ENCODE results near the gene MAS1. TPM values are rescaled to one million over a fixed set of nuclear protein-coding genes. Genes with fewer than 3 reads are reported as not detected.
"Not testable (repeated sequence)": the region's sequence is repeated elsewhere in the genome, so short reads cannot be mapped to it uniquely, and the experiment has no call there.

Gene MAS1
- total and polyA plus RNA-seq, 3 experiments from 2014 or later, result not detected

DNA sequence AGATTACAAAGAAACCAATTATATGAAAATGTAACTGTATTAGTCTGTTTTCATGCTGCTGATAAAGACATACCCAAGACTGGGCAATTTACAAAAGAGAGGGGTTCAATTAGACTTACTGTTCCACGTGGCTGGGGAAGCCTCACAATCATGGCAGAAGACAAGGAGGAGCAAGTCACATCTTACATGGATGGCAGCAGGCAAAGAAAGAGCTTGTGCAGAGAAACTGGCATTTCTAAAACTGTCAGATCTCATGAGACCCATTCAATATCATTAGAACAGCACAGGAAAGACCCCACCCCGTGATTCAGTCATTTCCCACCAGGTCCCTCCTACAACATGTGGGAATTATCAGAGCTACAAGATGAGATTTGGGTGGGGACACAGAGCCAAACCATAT, 33.4 kb downstream of the MAS1 start:
- DNase-seq; H3K27ac Mint-ChIP-seq; H3K4me1 ChIP-seq (ENCODE audit: insufficient read depth, low read length); H3K4me3 ChIP-seq (ENCODE audit: low read length); H3K4me3 Mint-ChIP-seq; H3K27ac ChIP-seq (ENCODE audit: low read depth, low read length); H3K27me3 ChIP-seq (ENCODE audit: insufficient read depth, low read length, poor library complexity, severe bottlenecking); H3K36me3 Mint-ChIP-seq; POLR2A ChIA-PET; CTCF ChIA-PET; H3K36me3 ChIP-seq (ENCODE audit: insufficient read depth, low read length); H3K9me3 Mint-ChIP-seq; H3K9me3 ChIP-seq (ENCODE audit: low read length); H3K4me1 Mint-ChIP-seq: not testable (repeated sequence)
- peaks cover 3 to 15% of the 10 kb centered on the region in 2 donors for H3K27me3 Mint-ChIP-seq

DNA sequence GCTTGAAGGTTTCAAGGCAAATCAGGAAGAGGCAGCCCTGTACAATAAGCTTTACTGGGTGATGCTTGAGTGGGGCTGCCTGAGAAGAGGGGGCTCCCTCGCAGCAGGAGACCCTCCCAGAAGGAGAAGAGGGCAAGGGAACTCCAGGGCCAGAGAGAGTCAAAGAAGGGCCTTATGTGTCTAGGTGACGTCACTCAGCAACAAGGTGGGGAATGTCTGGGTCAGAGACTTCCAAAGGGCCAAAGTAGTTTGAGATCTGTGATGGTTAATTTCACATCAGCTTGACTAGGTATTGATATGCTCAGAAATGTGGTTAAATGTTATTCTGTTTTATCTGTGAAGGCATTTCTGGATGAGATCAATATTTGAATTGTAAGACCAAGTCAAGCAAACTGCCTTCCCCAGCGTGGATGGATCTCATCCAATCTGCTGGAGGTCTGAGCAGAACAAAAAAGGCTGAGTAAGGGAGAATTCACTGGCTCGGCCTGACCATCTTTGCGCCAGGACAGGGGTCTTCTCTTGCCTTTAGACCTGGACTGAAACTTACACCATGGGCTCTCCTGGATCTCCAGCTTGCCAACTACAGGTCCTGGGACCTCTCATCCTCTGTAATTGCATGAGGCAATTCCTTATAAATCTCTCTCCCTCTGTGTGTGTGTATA, 35.9 kb downstream of the MAS1 start:
- H3K4me1 Mint-ChIP-seq, result peaks cover 20 to 28% (median 27%) of the 10 kb centered on the region in 3 donors
- H3K4me3 Mint-ChIP-seq, result no peak overlapping the region

DNA sequence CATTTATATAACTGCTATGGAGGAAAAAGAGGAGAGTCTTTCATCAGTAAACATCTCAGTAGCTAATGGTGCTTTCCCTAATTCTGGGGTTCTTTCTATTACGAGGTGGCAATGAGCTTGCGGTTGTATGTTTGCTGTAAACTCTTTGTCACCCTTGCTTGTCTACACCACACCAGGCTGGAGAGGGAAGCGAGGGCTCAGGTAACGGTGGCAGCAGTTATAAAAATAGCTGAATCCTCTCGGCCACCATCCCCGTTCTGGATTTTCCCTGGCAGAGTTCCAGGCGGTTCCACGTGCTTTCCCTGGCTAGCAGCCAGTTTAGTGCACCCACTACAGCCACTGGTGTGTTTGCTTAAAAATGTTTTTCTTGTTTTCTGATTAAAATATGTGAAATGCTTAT, 39.0 kb downstream of the MAS1 start:
- Histone ChIP-seq H3K4me3 (ENCODE audit: low read length) (no peak overlapping the region), H3K27ac (ENCODE audit: low read depth, low read length) (no peak overlapping the region), H3K27me3 (ENCODE audit: insufficient read depth, low read length, poor library complexity, severe bottlenecking) (no peaks in the 10 kb centered on the region), H3K36me3 (ENCODE audit: insufficient read depth, low read length) (no peaks in the 10 kb centered on the region), H3K9me3 (ENCODE audit: low read length) (no peaks in the 10 kb centered on the region), H3K4me1 (ENCODE audit: insufficient read depth, low read length) (peaks cover 20% of the 10 kb centered on the region)
- Mint-ChIP-seq H3K9me3 (no peaks in the 10 kb centered on the region), H3K4me1 (peaks cover 20 to 31% (median 28%) of the 10 kb centered on the region in 3 donors), H3K27me3 (peaks cover 0 to 1% of the 10 kb centered on the region in 2 donors), H3K27ac (peak overlapping the region; percentile 31 to 95 (median 76)), H3K36me3 (no peaks in the 10 kb centered on the region), H3K4me3 (peak overlapping the region in 4 of 7 donors; percentile 25 to 55 (median 36))
- POLR2A ChIA-PET, result interaction anchor here (1.2 kb wide), 1 partner anchor 140 kb away, joined by 3 read pairs; the partner anchor contains the start of gene MRPL18
- peak; percentile 7 to 76 (median 42) for DNase-seq
- CTCF ChIA-PET, result no interaction called here

More for the DNA sequence above, 35.9 kb downstream of the MAS1 start:
- no peak overlapping the region for H3K27ac Mint-ChIP-seq
- H3K27ac ChIP-seq (ENCODE audit: low read depth, low read length), result no peak overlapping the region
- CTCF ChIA-PET, result no interaction called here
- peaks cover 3 to 8% of the 10 kb centered on the region in 2 donors for H3K27me3 Mint-ChIP-seq
- no peaks in the 10 kb centered on the region for H3K27me3 ChIP-seq (ENCODE audit: insufficient read depth, low read length, poor library complexity, severe bottlenecking)
- H3K9me3 Mint-ChIP-seq, result peaks cover 0 to 6% (median 2%) of the 10 kb centered on the region in 5 donors
- DNase-seq, result no peak
- H3K9me3 ChIP-seq (ENCODE audit: low read length), result no peaks in the 10 kb centered on the region
- POLR2A ChIA-PET, result no interaction called here
- H3K4me3 ChIP-seq (ENCODE audit: low read length), result no peak overlapping the region
- H3K36me3 ChIP-seq (ENCODE audit: insufficient read depth, low read length), result no peaks in the 10 kb centered on the region
- peaks cover 20% of the 10 kb centered on the region for H3K4me1 ChIP-seq (ENCODE audit: insufficient read depth, low read length)
- peaks cover 0 to 2% (median under 1%) of the 10 kb centered on the region in 3 donors for H3K36me3 Mint-ChIP-seq

DNA sequence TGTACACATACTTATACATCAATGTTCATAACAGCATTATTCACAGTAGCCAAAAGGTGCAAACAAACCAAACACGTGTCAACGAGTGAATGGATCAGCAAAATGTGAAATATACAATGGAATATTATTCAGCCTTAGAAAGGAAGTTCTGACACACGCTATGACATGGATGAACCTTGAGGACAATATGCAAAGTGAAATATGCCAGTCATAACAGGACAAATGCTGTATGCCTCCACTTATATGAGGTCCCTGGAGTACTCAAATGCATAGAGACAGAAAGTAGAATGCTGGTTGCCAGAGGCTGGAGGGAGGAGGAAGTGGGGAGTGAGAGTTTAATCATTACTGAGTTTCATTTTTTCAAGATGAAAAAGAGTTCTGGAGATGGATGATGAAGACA, 40.3 kb downstream of the MAS1 start:
- Mint-ChIP-seq H3K36me3 (peaks cover 0 to 6% (median 0%) of the 10 kb centered on the region in 3 donors), H3K4me3 (peak overlapping the region in 5 of 7 donors; percentile 4 to 50 (median 27)), H3K27me3 (peaks cover 0 to 1% of the 10 kb centered on the region in 2 donors), H3K27ac (peak overlapping the region in 6 of 8 donors; percentile 6 to 82 (median 52)), H3K9me3 (no peaks in the 10 kb centered on the region), H3K4me1 (peaks cover 20 to 31% (median 28%) of the 10 kb centered on the region in 3 donors)
- no peaks in the 10 kb centered on the region for H3K9me3 ChIP-seq (ENCODE audit: low read length)
- no peak for DNase-seq
- POLR2A ChIA-PET, result interaction anchor here (1.2 kb wide), 1 partner anchor 141 kb away, joined by 3 read pairs; the partner anchor contains the start of gene MRPL18
- CTCF ChIA-PET, result no interaction called here
- H3K36me3 ChIP-seq (ENCODE audit: insufficient read depth, low read length), result no peaks in the 10 kb centered on the region
- no peak overlapping the region for H3K4me3 ChIP-seq (ENCODE audit: low read length)
- peaks cover 20% of the 10 kb centered on the region for H3K4me1 ChIP-seq (ENCODE audit: insufficient read depth, low read length)
- H3K27ac ChIP-seq (ENCODE audit: low read depth, low read length), result no peak overlapping the region
- no peaks in the 10 kb centered on the region for H3K27me3 ChIP-seq (ENCODE audit: insufficient read depth, low read length, poor library complexity, severe bottlenecking)

DNA sequence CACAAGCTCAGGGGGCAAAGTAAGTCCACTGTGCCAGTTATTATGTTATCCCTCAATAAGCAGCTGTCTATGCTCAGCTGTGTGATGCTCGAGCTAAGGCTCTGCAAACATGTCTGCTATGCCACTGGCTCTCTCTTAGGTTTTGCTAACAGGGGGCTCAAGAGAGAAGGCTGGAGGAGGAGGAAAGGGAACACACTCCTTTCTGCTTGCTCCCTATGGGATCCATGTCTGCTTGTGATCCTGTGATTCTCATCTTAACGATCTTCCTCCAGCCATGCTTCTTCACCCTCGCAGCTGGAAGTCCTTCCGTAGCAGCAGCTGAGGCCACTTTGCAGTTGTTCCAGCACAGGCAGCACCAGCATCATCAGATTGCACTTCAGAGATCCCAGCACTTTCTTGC, 41.1 kb downstream of the MAS1 start:
- Mint-ChIP-seq H3K27ac (no peak overlapping the region), H3K4me3 (no peak overlapping the region), H3K4me1 (peaks cover 20 to 31% (median 28%) of the 10 kb centered on the region in 3 donors), H3K9me3 (no peaks in the 10 kb centered on the region), H3K36me3 (peaks cover 0 to 10% (median 0%) of the 10 kb centered on the region in 3 donors), H3K27me3 (peaks cover 0 to 1% of the 10 kb centered on the region in 2 donors)
- H3K27ac ChIP-seq (ENCODE audit: low read depth, low read length), result no peak overlapping the region
- H3K4me3 ChIP-seq (ENCODE audit: low read length), result no peak overlapping the region
- CTCF ChIA-PET, result no interaction called here
- DNase-seq, result no peak
- H3K36me3 ChIP-seq (ENCODE audit: insufficient read depth, low read length), result no peaks in the 10 kb centered on the region
- POLR2A ChIA-PET, result no interaction called here
- no peaks in the 10 kb centered on the region for H3K27me3 ChIP-seq (ENCODE audit: insufficient read depth, low read length, poor library complexity, severe bottlenecking)
- H3K4me1 ChIP-seq (ENCODE audit: insufficient read depth, low read length), result peaks cover 20% of the 10 kb centered on the region
- no peaks in the 10 kb centered on the region for H3K9me3 ChIP-seq (ENCODE audit: low read length)

DNA sequence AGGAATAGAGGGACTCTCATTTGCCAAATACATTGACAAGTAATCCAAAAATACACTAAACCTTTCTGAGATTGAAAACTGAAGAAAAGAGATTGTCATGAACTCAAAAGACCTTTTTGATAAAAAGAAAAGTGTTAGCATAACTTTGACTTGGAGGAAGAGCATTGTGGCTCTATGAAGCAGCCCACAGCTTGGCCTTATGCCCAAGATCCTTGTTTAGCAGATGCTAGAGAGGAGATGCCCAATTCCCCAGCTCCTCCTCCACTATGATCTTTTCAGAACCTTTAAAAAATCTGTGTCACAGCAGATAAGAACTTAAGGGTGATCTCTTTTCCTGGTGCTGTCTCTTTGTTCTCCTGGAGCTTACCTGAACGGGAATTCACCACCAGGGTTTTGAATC, 42.3 kb downstream of the MAS1 start:
- Mint-ChIP-seq H3K27ac (peak overlapping the region in 1 of 8 donors; percentile 50), H3K4me1 (peaks cover 20 to 31% (median 28%) of the 10 kb centered on the region in 3 donors), H3K36me3 (peaks cover 0 to 10% (median 0%) of the 10 kb centered on the region in 3 donors), H3K4me3 (no peak overlapping the region), H3K9me3 (no peaks in the 10 kb centered on the region), H3K27me3 (peaks cover 0 to 2% of the 10 kb centered on the region in 2 donors)
- POLR2A ChIA-PET, result no interaction called here
- no peak overlapping the region for H3K27ac ChIP-seq (ENCODE audit: low read depth, low read length)
- no peaks in the 10 kb centered on the region for H3K9me3 ChIP-seq (ENCODE audit: low read length)
- no peaks in the 10 kb centered on the region for H3K27me3 ChIP-seq (ENCODE audit: insufficient read depth, low read length, poor library complexity, severe bottlenecking)
- CTCF ChIA-PET, result no interaction called here
- no peaks in the 10 kb centered on the region for H3K36me3 ChIP-seq (ENCODE audit: insufficient read depth, low read length)
- peaks cover 20% of the 10 kb centered on the region for H3K4me1 ChIP-seq (ENCODE audit: insufficient read depth, low read length)
- DNase-seq, result no peak
- no peak overlapping the region for H3K4me3 ChIP-seq (ENCODE audit: low read length)

DNA sequence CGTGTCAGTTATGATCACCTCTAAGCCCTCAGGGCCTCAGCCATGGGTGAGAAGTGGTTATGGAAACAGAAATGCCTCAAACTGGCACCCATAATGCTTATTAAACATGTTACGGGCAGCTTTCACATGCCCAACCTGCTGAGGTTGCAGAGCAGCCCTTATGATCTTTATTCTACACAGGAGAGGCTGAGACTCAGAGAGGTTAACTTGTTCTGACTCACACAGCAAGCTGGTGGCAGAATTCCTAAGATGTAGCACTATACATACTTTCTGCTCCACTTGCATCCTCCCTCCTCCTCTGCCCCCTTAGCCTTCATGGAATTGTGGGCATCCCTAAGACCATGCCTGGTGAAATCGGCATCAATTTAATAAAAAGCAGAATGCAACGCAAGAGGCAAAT, 43.4 kb downstream of the MAS1 start:
- Mint-ChIP-seq H3K4me1 (peaks cover 20 to 29% (median 23%) of the 10 kb centered on the region in 3 donors), H3K27me3 (peaks cover 0 to 4% of the 10 kb centered on the region in 2 donors), H3K27ac (no peak overlapping the region), H3K9me3 (no peaks in the 10 kb centered on the region), H3K36me3 (peaks cover 0 to 10% (median 0%) of the 10 kb centered on the region in 3 donors), H3K4me3 (no peak overlapping the region)
- Histone ChIP-seq H3K27ac (ENCODE audit: low read depth, low read length) (no peak overlapping the region), H3K27me3 (ENCODE audit: insufficient read depth, low read length, poor library complexity, severe bottlenecking) (no peaks in the 10 kb centered on the region), H3K4me1 (ENCODE audit: insufficient read depth, low read length) (peaks cover 19% of the 10 kb centered on the region), H3K9me3 (ENCODE audit: low read length) (no peaks in the 10 kb centered on the region), H3K4me3 (ENCODE audit: low read length) (no peak overlapping the region), H3K36me3 (ENCODE audit: insufficient read depth, low read length) (no peaks in the 10 kb centered on the region)
- ChIA-PET CTCF (no interaction called here), POLR2A (no interaction called here)
- no peak for DNase-seq

DNA sequence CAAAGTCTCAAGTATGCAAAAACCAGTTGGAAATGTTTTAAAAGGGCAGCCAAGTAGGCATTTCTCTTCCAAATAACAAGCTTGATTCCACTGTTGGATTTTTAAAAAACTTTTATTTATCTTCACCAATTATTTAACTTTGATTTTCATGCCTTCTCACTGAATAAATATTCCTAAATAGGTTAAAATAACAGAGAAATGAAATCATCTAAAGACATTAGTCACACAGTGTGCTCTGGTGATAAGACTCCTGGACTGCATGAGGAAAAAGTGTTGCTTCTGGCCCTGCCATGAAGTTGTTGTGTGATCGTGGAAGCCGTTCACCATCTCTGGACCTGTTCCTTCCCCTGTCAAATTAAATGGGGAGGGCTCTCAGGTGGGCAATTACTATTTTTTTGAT, 44.3 kb downstream of the MAS1 start:
- ChIA-PET POLR2A (no interaction called here), CTCF (no interaction called here)
- Mint-ChIP-seq H3K36me3 (peaks cover 0 to 10% (median 0%) of the 10 kb centered on the region in 3 donors), H3K4me3 (no peak overlapping the region), H3K9me3 (no peaks in the 10 kb centered on the region), H3K4me1 (peaks cover 11 to 20% (median 14%) of the 10 kb centered on the region in 3 donors), H3K27ac (peak overlapping the region in 1 of 8 donors; percentile 15), H3K27me3 (peaks cover 0 to 4% of the 10 kb centered on the region in 2 donors)
- DNase-seq, result no peak
- H3K36me3 ChIP-seq (ENCODE audit: insufficient read depth, low read length), result no peaks in the 10 kb centered on the region
- no peaks in the 10 kb centered on the region for H3K9me3 ChIP-seq (ENCODE audit: low read length)
- H3K4me3 ChIP-seq (ENCODE audit: low read length), result no peak overlapping the region
- H3K4me1 ChIP-seq (ENCODE audit: insufficient read depth, low read length), result peaks cover 10% of the 10 kb centered on the region
- no peak overlapping the region for H3K27ac ChIP-seq (ENCODE audit: low read depth, low read length)
- no peaks in the 10 kb centered on the region for H3K27me3 ChIP-seq (ENCODE audit: insufficient read depth, low read length, poor library complexity, severe bottlenecking)
